ENCODE data around the gene HNRNPCL2. TPM values are rescaled to one million over a fixed set of nuclear protein-coding genes. Genes with fewer than 3 reads are reported as not detected.

HNRNPCL2 gene
- not detected in 2 replicates for total RNA-seq

GRCh38 chr1:13116754-13117153, at the start of gene HNRNPCL2:
TSS of gene HNRNPCL2 (minus strand) at chr1:13116854. CDS start at chr1:13116400, 454 bp downstream.

DNA sequence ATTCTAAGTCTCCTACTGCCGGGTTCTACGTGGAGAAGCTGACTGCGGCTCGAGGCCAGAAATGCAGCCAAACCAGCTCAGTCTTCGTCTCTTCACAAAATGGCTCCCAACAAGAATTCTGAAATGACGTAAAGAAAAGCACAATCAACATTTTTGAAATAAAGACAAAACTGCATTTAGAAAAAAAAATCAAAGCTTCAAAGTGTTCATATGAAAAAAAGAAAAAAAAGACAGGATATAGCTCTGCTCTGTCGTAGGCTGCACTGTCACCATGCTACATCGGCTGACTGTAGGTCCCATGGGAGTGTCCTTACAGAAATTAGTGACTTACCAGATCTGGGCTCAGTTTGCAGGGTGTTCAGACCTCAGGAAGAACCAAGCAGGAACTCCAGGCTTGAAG, 48.9 kb upstream of the HNRNPCL2 start, which contains the start of gene HNRNPCL4:
Gene HNRNPCL4, minus strand, starts transcription at position 101 of the 400 bp plus-strand sequence. CDS start 164 bp downstream, outside the sequence.

GRCh38 chr1:13155909-13156308, 39.3 kb upstream of the HNRNPCL2 start, which contains the start of gene PRAMEF26:
TSS of gene PRAMEF26 (minus strand) at chr1:13156009. CDS start at chr1:13153095, 2,914 bp downstream.

DNA sequence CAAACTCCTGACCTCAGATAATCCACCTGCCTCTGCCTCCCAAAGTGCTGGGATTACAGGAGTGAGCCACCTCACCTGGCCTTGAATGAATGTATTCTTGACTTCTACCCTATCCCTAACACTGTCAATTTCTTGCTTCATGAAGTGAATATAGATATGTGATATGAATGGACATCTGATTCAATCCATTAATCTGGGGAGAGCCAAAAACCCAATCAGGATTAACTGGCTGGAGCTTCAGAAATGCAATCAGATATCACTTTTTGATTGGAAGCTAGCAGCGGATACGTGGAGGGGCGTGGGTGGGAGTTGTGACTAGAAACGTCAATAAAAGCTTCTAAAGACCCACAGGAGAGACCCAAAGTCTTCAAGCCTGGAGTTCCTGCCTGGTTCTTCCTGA, 46.2 kb downstream of the HNRNPCL2 start, which contains the start of gene PRAMEF25:
Gene PRAMEF25, plus strand, starts transcription at position 301 of the 400 bp plus-strand sequence. CDS start 2,920 bp downstream, outside the sequence.

Other genes starting within 250 kb of the HNRNPCL2 start
- not detected in 2 replicates for gene PRAMEF4, start 230.7 kb downstream of the HNRNPCL2 start, total RNA-seq
- gene PRAMEF10, start 218.6 kb downstream of the HNRNPCL2 start, total RNA-seq = not detected in 2 replicates
- not detected in 2 replicates for gene PRAMEF7, start 200.2 kb downstream of the HNRNPCL2 start, total RNA-seq
- gene PRAMEF6, start 169.3 kb downstream of the HNRNPCL2 start, total RNA-seq = not detected in 2 replicates
- not detected in 2 replicates for gene PRAMEF27, start 60.3 kb downstream of the HNRNPCL2 start, total RNA-seq
- not detected in 2 replicates for gene HNRNPCL3, start 56.1 kb downstream of the HNRNPCL2 start, total RNA-seq
- not detected in 2 replicates for gene PRAMEF25, start 46.1 kb downstream of the HNRNPCL2 start, total RNA-seq
- gene PRAMEF26, start 39.2 kb upstream of the HNRNPCL2 start, total RNA-seq = not detected in 2 replicates
- not detected in 2 replicates for gene HNRNPCL4, start 48.8 kb upstream of the HNRNPCL2 start, total RNA-seq
- gene PRAMEF9, start 55.0 kb upstream of the HNRNPCL2 start, total RNA-seq = not detected in 2 replicates
- gene PRAMEF13, start 84.6 kb upstream of the HNRNPCL2 start, total RNA-seq = not detected in 2 replicates
- not detected in 2 replicates for gene PRAMEF18, start 109.3 kb upstream of the HNRNPCL2 start, total RNA-seq
- not detected in 2 replicates for gene PRAMEF5, start 137.3 kb upstream of the HNRNPCL2 start, total RNA-seq
- not detected in 2 replicates for gene PRAMEF8, start 168.3 kb upstream of the HNRNPCL2 start, total RNA-seq
- gene PRAMEF33, start 186.7 kb upstream of the HNRNPCL2 start, total RNA-seq = not detected in 2 replicates
- gene PRAMEF15, start 198.7 kb upstream of the HNRNPCL2 start, total RNA-seq = not detected in 2 replicates
- gene PRAMEF14, start 230.3 kb upstream of the HNRNPCL2 start, total RNA-seq = not detected in 2 replicates

All from mammary microvascular endothelial cell (primary cell).